G401 (cell line): ENCODE measurements around the gene DAND5. TPM values are rescaled to one million over a fixed set of nuclear protein-coding genes. Genes with fewer than 3 reads are reported as not detected.

ENCODE experiments used
- DNase-seq: peaks from one replicate; pipeline ENCODE4 v3.0.0-alpha.2; 2015; ENCODE audit warnings: low spot score
- in situ Hi-C: cut with HindIII; loops from 2 replicates; pipeline ENCODE4 v1.10.0; 2016; ENCODE audit warnings: low sequenced_read_pairs, mixed read lengths
- total RNA-seq: library from RNA; depleted of rRNA; stranded (reverse); fragments of >200 nt; shearing (Covaris generic); gene quantifications from 2 replicates; pipeline ENCODE4 v1.2.3, GENCODE V29; 2014; rRNA removed

DAND5 gene
- total RNA-seq, 1 experiment from 2014 or later = not detected

DNA sequence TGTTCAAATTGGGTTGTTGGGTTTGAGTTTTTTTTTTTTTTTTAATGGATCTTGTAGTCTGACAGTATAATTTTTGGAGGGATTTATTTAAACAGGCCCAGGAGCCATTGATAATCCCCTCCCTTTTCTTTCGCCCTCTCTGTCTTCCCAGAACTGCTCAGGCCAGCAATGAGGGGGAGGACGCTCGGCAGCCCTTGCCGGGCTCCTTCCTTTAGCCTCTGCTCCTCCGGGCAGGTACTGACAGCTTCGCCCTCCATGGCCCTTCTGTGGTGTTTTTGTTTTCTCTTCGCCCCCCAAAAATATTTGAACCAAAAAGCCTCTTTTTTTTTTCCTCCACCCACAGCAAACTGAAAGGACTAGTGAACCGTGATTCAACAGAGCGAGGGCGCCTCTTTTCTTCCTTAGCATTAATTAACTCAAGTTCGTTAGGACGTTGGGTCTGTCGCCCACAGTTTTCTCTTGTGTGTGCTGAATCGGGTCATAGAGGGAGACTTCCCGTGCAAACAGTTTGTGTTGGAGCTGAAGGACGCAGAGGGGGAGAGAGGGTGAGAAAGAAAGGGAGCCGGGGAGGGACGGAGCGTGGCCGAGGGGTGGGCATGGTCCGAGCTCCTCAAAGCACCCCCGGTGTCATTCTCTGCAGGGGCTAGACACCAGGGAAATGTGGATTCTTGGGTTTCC, 47.4 kb downstream of the DAND5 start:
- in situ Hi-C loops = no loop called here
- DNase-seq = peak; percentile 70

DNA sequence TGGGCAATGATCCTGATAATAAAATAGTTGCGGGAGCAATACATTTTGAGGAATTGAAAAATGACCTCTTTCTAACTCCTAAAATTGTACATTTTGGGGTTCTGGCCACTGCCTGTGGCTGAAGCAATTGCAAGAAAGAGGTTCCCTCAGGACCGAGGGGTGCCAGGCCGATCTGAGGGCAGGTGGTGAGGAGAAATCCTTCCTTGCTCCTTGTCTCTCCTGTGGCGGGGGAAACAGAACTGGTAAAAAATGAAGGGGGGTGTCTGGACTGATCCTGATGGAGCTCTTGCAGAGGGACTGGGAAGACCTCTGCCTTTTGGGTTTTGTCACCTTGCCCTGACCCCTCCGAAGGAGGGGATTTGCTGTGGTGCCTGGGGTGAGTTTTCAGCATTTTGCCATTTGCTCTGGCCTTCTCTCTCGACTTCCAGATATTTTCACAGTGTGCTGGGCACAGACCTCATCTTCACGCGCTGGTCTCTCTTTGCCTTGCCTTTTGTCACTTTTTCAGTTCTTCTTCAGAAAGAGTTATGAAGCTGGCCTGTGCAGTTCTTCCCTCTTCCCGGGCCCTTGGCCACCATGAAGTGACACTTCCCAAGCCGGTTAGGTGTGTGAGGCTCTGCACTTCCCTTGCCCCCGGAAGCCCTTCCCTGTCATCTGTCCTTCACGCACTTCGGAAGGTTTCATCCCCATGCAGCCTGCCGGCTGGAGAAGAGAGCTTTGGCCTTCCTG, 48.1 kb downstream of the DAND5 start:
- in situ Hi-C loops = no loop called here
- peak; percentile 54 for DNase-seq

DNA sequence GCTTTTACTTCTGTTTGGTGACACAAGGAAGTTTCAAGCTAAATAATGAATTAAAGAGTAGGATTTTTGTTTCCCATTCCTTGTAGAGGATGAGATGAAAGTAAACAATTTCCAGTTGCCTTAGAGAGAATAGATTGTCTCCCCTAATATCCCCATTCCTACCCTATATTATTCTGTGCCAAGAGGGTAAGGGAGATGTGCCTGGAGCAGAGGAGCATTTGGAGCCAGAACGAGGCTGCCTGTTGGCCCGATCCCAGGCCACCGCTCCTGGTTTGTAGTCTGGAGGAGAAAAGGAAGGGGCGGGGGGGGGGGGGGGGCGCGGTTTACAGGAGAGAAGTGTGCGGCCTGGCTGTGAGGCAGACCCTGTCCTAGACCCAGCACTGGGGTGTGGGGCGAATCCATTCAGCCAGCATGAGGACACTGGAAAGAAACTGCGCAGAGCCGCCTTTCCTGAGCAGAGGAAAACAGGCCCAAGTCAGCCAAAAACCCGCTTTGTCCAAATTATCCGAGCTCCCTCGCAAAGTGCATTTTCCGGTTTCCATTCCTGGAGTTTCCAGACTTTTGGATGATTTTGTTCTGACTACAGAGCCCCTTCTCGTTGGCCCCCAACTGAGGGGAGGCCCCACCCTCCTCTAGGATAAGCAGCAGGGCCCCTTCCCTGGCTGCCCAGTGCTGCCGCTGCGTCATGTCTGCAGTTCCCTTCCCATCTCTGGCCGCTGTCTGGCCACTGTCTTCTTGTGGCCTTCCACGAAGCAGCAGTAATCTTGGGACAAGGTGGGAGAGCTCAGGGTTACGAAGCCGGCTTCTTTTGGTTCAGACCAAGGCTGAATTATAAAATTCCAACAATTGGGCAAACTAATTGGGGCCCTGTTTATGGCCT, 48.9 kb downstream of the DAND5 start:
- peak; percentile 87 for DNase-seq
- in situ Hi-C loops = no loop called here

DNA sequence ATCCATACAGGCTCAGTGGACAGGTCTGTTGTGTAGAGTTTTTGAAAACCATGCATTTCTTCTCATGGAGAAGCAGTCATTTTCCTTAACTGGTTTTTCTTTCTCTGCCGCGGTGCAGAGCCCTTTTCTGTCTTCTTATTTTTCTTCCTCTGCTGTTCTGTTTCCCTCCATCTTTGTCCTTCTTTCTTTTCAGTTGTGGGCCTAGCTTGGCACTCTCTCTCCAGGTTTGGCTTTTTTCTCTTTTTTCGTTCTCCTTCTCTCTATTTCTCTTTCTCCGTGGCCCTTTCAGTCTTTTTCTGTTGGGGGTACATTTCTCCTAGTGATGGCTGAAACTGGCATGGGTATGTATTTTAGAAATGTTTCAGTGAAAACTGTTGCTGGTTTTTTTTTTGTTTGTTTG, 50.0 kb downstream of the DAND5 start:
- DNase-seq = no peak
- in situ Hi-C loops = no loop called here

GRCh38 chr19:13020002-13020414, 50.6 kb downstream of the DAND5 start:
- in situ Hi-C loops = no loop called here
- peak; percentile 47 for DNase-seq

DNA sequence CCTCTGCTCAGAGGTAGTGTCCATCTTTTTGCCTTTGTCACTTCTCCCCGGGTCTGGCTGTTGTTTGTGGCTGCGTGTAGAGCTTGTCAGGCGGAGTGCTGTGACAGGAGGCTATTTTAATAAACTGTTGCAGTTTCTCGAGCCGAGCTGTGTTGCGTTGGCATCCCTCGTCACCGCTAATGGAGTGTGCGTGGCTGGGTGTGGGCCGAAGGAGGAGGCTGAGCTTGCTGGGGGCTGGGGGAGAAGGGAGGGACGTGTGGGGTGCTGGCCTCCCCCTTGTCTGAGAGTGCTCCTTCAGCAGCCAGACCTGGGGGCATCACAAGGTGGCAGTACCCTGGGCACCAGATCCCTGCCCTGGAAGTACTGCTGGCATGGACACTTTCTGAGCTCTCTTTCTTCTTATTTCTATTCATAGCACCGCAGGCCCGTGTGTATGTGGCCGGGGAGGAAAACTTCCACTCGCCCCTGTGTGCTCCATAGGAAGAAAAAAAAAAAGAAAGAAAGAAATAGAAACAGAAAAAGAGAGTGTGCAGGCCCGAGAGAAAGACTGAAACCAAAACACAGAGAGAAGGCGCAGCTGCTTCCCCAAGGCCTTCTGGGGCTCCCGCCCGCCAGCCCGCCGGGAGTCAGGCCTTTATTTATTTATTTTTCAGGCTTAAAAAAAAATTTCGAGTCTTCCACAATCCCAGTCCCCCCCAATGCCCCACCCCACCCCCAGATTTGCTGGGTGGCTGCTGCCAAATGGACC, 52.9 kb downstream of the DAND5 start:
- in situ Hi-C loops = no loop called here
- DNase-seq = peak; percentile 56

DNA sequence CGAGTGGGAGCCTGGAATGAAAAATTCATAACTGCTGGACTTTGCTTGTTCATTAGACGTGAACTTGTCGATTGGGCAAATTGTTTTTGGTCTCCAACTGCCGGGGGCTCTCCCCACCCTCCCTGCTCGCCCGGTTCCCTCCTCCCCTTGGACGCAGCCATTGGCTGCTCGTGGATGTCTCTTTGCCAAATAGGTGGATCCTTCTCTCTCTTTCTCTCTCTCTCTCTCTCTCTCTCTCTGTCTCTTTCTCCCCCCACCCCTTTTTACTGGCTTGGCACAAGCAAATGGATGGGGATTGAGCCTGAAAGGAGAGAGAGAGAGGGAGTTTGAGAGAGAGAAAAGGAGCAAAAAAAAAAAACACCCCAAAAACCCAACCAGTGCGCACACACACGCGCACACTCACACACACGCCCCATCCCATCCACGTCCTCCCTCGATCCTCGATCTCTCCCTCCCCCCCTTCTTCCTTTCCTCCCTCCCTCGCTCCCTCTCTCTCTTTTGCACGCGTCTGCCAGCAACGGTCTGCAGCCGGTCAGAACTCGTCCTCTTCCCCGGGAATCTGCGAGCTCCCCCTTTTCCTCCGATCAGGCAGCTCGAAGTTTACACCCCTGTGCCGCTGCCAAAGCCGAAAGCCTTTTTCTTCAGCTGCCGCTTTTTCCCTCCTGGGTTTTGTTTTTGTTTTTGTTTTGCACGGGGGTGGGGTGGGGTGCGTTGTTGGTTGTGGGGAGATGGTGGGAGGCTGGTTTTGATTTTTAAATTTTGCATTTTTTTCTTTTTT, 53.7 kb downstream of the DAND5 start:
- in situ Hi-C loops = no loop called here
- peak; percentile 96 for DNase-seq

DNA sequence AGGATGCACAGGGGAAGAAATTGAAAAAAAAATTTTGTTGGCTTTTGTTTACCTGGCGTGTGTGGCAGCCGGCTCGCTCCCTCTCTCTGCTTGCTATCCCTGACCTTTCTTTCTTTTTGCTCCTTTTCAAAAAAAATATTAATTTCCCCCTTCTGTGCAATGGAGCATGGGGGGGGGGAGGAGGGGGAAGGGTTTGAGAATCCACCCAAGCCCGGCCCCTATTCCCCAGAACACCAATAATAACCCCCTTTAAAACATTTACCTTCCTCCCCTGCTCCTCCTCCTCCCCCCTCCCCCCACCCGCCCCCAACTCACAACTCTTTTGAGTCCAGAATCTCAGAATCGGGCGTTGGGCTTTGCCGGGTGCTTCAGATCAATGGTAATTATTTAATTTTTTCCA, 54.3 kb downstream of the DAND5 start:
- peak; percentile 59 for DNase-seq
- in situ Hi-C loops = no loop called here

Other genes with a start within 250 kb of the DAND5 start
- gene TNPO2, start 245.6 kb upstream of the DAND5 start, total RNA-seq = 43.9 and 63.1 TPM in 2 replicates
- gene TRIR, start 234.9 kb upstream of the DAND5 start, total RNA-seq = 621 and 678 TPM in 2 replicates
- 232 and 263 TPM in 2 replicates for gene GET3, start 232.1 kb upstream of the DAND5 start, total RNA-seq
- gene BEST2, start 217.8 kb upstream of the DAND5 start, total RNA-seq = not detected in 2 replicates
- gene HOOK2, start 194.0 kb upstream of the DAND5 start, total RNA-seq = 19.4 and 20.2 TPM in 2 replicates
- 28.3 and 35.9 TPM in 2 replicates for gene JUNB, start 178.1 kb upstream of the DAND5 start, total RNA-seq
- gene PRDX2, start 167.8 kb upstream of the DAND5 start, total RNA-seq = 290 and 300 TPM in 2 replicates
- not detected in 2 replicates for gene THSD8, start 167.5 kb upstream of the DAND5 start, total RNA-seq
- 69.1 and 124 TPM in 2 replicates for gene RNASEH2A, start 163.0 kb upstream of the DAND5 start, total RNA-seq
- 5.7 and 8.0 TPM in 2 replicates for gene RTBDN, start 135.0 kb upstream of the DAND5 start, total RNA-seq
- 20.4 and 22.6 TPM in 2 replicates for gene MAST1, start 131.1 kb upstream of the DAND5 start, total RNA-seq
- 68.1 and 68.4 TPM in 2 replicates for gene DNASE2, start 88.1 kb upstream of the DAND5 start, total RNA-seq
- not detected in 2 replicates for gene KLF1, start 82.4 kb upstream of the DAND5 start, total RNA-seq
- 90.3 and 125 TPM in 2 replicates for gene GCDH, start 78.4 kb upstream of the DAND5 start, total RNA-seq
- 0.17 and 0.31 TPM in 2 replicates for gene SYCE2, start 50.3 kb upstream of the DAND5 start, total RNA-seq
- 142 and 150 TPM in 2 replicates for gene FARSA, start 35.9 kb upstream of the DAND5 start, total RNA-seq
- gene CALR, start 31.0 kb upstream of the DAND5 start, total RNA-seq = 1,471 and 1,755 TPM in 2 replicates
- gene RAD23A, start 23.7 kb upstream of the DAND5 start, total RNA-seq = 76.4 and 88.8 TPM in 2 replicates
- gene GADD45GIP1, start 12.4 kb upstream of the DAND5 start, total RNA-seq = 79.7 and 124 TPM in 2 replicates
- 0.86 and 3.6 TPM in 2 replicates for gene NFIX, start 25.9 kb downstream of the DAND5 start, total RNA-seq
- not detected in 2 replicates for gene LYL1, start 133.3 kb downstream of the DAND5 start, total RNA-seq
- 86.8 and 87.0 TPM in 2 replicates for gene TRMT1, start 147.2 kb downstream of the DAND5 start, total RNA-seq
- 53.4 and 60.5 TPM in 2 replicates for gene NACC1, start 148.7 kb downstream of the DAND5 start, total RNA-seq
- gene STX10, start 180.8 kb downstream of the DAND5 start, total RNA-seq = 93.4 and 112 TPM in 2 replicates
- 33.3 and 40.5 TPM in 2 replicates for gene IER2, start 180.8 kb downstream of the DAND5 start, total RNA-seq